ENCODE data around the gene SGCD.

Gene SGCD

GRCh38 chr5:156329171-156329611, 2.2 kb downstream of the SGCD start:
- peaks cover 15% of the 10 kb centered on the region for H3K36me3 ChIP-seq
- no peak for DNase-seq
- H3K4me3 ChIP-seq (ENCODE audit: low read depth, low read length), result no peak overlapping the region
- no peaks in the 10 kb centered on the region for H3K27me3 ChIP-seq (ENCODE audit: insufficient read depth, low read depth, severe bottlenecking)
- H3K9me3 ChIP-seq (ENCODE audit: severe bottlenecking), result no peaks in the 10 kb centered on the region
- TF ChIP-seq, protein P1, sequence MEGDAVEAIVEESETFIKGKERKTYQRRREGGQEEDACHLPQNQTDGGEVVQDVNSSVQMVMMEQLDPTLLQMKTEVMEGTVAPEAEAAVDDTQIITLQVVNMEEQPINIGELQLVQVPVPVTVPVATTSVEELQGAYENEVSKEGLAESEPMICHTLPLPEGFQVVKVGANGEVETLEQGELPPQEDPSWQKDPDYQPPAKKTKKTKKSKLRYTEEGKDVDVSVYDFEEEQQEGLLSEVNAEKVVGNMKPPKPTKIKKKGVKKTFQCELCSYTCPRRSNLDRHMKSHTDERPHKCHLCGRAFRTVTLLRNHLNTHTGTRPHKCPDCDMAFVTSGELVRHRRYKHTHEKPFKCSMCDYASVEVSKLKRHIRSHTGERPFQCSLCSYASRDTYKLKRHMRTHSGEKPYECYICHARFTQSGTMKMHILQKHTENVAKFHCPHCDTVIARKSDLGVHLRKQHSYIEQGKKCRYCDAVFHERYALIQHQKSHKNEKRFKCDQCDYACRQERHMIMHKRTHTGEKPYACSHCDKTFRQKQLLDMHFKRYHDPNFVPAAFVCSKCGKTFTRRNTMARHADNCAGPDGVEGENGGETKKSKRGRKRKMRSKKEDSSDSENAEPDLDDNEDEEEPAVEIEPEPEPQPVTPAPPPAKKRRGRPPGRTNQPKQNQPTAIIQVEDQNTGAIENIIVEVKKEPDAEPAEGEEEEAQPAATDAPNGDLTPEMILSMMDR (IDR thresholded peaks at IDR 0.05; ENCODE audit: low read depth, low read length), result no peak
- no peak overlapping the region for H3K27ac ChIP-seq

DNA sequence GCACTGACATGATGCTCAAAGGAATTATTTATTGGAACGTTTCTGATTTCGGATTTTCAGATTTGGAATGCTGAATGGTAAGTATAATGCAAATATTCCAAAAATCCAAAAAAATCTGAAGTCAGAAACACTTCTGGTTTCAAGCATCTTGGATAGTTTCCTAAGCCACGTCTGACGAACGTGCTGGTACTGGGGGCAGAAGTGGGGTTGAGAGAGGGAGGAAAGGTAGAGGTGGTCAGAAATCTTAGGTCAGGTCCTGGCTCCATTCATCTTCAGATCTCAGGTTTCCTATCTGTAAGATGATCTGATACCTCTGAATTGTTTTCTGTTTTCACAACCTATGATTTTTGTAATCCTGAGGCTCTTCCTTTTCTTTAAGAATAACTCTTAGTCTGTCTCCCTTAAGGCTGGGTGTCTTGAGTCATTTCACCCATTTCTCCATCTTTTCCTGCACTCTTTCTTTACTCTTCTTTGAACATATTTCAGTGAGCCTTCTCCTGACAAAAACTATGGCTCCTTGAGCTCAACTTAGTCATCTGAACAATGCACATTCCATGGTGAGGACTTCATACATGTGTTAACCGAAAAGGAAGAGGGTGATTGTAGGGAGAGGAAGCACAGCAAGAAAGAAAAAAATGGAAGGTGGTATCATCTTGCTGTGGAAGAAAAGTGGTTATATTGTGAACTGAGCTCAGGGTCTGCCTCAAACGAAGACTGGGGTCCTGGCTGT, 3.3 kb downstream of the SGCD start:
- TF ChIP-seq, protein P1 (IDR thresholded peaks at IDR 0.05; ENCODE audit: low read depth, low read length), result no peak
- no peak overlapping the region for H3K27ac ChIP-seq
- DNase-seq, result no peak
- no peak overlapping the region for H3K4me3 ChIP-seq (ENCODE audit: low read depth, low read length)
- no peaks in the 10 kb centered on the region for H3K9me3 ChIP-seq (ENCODE audit: severe bottlenecking)
- H3K27me3 ChIP-seq (ENCODE audit: insufficient read depth, low read depth, severe bottlenecking), result no peaks in the 10 kb centered on the region
- peaks cover 15% of the 10 kb centered on the region for H3K36me3 ChIP-seq

- no peaks in the 10 kb centered on the region for H3K27me3 ChIP-seq (ENCODE audit: insufficient read depth, low read depth, severe bottlenecking)
- H3K27ac ChIP-seq, result no peak overlapping the region
- DNase-seq, result no peak
- H3K36me3 ChIP-seq, result peaks cover 17% of the 10 kb centered on the region
- H3K4me3 ChIP-seq (ENCODE audit: low read depth, low read length), result no peak overlapping the region
- no peaks in the 10 kb centered on the region for H3K9me3 ChIP-seq (ENCODE audit: severe bottlenecking)
- TF ChIP-seq, protein P1 (IDR thresholded peaks at IDR 0.05; ENCODE audit: low read depth, low read length), result no peak
Observed at GRCh38 chr5:156331181-156331580, 4.2 kb downstream of the SGCD start.

DNA sequence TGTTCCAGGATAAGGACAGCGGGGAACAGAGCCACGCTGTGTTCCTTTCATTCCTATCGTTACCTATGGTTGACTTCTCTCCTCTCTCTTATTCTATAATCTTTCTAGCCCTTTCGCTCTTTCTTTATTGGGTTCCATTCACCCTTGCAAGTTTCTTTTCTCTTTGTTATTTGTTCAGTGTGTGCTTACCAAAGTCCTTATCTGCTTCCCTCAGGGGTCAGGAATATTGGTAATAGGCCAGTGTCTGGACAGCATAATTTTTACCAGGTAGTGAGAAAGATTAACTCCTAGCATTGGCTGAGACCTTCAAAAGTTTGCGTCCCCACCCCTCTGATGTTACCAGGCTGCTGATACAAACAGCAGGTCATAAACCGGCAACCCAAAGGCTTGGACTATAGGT, 4.9 kb downstream of the SGCD start:
- TF ChIP-seq, protein P1 (IDR thresholded peaks at IDR 0.05; ENCODE audit: low read depth, low read length), result no peak
- DNase-seq, result no peak
- Histone ChIP-seq H3K9me3 (ENCODE audit: severe bottlenecking) (no peaks in the 10 kb centered on the region), H3K27ac (no peak overlapping the region), H3K27me3 (ENCODE audit: insufficient read depth, low read depth, severe bottlenecking) (no peaks in the 10 kb centered on the region), H3K36me3 (peaks cover 17% of the 10 kb centered on the region), H3K4me3 (ENCODE audit: low read depth, low read length) (no peak overlapping the region)

DNA sequence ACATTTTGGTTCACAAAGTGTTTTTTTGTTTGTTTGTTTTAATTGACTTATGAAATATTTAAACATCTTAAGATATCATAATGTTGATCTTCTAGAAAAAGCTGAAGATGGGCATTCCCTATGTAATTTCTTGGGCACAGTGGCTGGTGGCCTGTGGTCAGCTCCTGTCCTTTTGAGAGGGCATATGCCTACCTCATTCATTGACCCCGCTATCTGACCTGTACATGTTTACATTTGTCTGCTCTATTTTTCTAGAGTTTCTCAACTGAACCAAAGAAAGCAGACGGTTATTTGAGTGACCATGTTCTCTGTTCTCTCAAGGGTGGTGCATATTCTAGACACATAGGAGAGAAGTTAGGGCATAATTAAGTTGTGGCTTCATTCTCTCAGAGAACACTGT, 5.3 kb downstream of the SGCD start:
- Histone ChIP-seq H3K9me3 (ENCODE audit: severe bottlenecking) (no peaks in the 10 kb centered on the region), H3K4me3 (ENCODE audit: low read depth, low read length) (no peak overlapping the region), H3K27me3 (ENCODE audit: insufficient read depth, low read depth, severe bottlenecking) (no peaks in the 10 kb centered on the region), H3K27ac (no peak overlapping the region), H3K36me3 (peaks cover 17% of the 10 kb centered on the region)
- no peak for DNase-seq
- TF ChIP-seq, protein P1 (IDR thresholded peaks at IDR 0.05; ENCODE audit: low read depth, low read length), result no peak

Measured in WERI-Rb-1 (cell line).